HG03571 (cell line): Measurements from ENCODE around the gene P2RY8.
A peak's percentile ranks its signal among the peaks of the same experiment; 100 is the strongest.
"Not testable (repeated sequence)": the region's sequence is repeated elsewhere in the genome, so short reads cannot be mapped to it uniquely, and the experiment has no call there.

Experiments used
- ATAC-seq: cut with Tn5 transposase; IDR thresholded peaks from one replicate; pipeline ENCODE4 v1.9.1; 2021; ENCODE audit not compliant: unreplicated experiment

P2RY8 gene

GRCh38 chrX:1521459-1521956, 15.5 kb downstream of the P2RY8 start:
- ATAC-seq, result peak; percentile 87

- ATAC-seq, result no peak
These were observed 16.6 kb downstream of the P2RY8 start for GRCh38 chrX:1520350-1520749.

GRCh38 chrX:1519022-1519497, 17.9 kb downstream of the P2RY8 start:
- ATAC-seq, result no peak

- ATAC-seq, result no peak
These were observed 18.5 kb downstream of the P2RY8 start for GRCh38 chrX:1518512-1518911.

- ATAC-seq, result no peak
These were observed 20.3 kb downstream of the P2RY8 start for GRCh38 chrX:1516596-1517104.

- ATAC-seq, result no peak
These were observed 25.2 kb downstream of the P2RY8 start for GRCh38 chrX:1511829-1512228.

GRCh38 chrX:1511150-1511549, 25.8 kb downstream of the P2RY8 start:
- no peak for ATAC-seq

GRCh38 chrX:1507511-1508463, 29.2 kb downstream of the P2RY8 start:
- peak; percentile 65 for ATAC-seq

GRCh38 chrX:1506916-1507315, 30.1 kb downstream of the P2RY8 start:
- ATAC-seq, result no peak

- no peak for ATAC-seq
These were observed 34.1 kb downstream of the P2RY8 start for GRCh38 chrX:1502853-1503252.

- ATAC-seq, result peak; percentile 60
These were observed 34.7 kb downstream of the P2RY8 start for GRCh38 chrX:1502241-1502640.

GRCh38 chrX:1500701-1501624, 36.0 kb downstream of the P2RY8 start:
- ATAC-seq, result peak; percentile 60

GRCh38 chrX:1496076-1496475, 40.9 kb downstream of the P2RY8 start:
- ATAC-seq, result no peak

GRCh38 chrX:1493877-1494510, 43.0 kb downstream of the P2RY8 start:
- ATAC-seq, result peak; percentile 63

GRCh38 chrX:1493412-1493811, 43.6 kb downstream of the P2RY8 start:
- no peak for ATAC-seq

- ATAC-seq, result no peak
These were observed 44.5 kb downstream of the P2RY8 start for GRCh38 chrX:1492421-1493012.

- peak; percentile 53 for ATAC-seq
These were observed 45.1 kb downstream of the P2RY8 start for GRCh38 chrX:1491851-1492349.

- not testable (repeated sequence) for ATAC-seq
These were observed 45.7 kb downstream of the P2RY8 start for GRCh38 chrX:1491248-1491647.

- ATAC-seq, result not testable (repeated sequence)
These were observed 46.3 kb downstream of the P2RY8 start for GRCh38 chrX:1490723-1491122.

- not testable (repeated sequence) for ATAC-seq
These were observed 47.6 kb downstream of the P2RY8 start for GRCh38 chrX:1489354-1489753.
